GM12891 (cell line): ENCODE data around the gene AUH.
"Not testable (repeated sequence)": the region's sequence is repeated elsewhere in the genome, so short reads cannot be mapped to it uniquely, and the experiment has no call there.

Experiments used
- DNase-seq: peaks from one replicate; pipeline ENCODE4 v3.0.0; 2011; ENCODE audit warnings: low spot score; ENCODE audit not compliant: insufficient read length
- FAIRE-seq: peaks from 2 replicates; lab custom pipeline; 2011; peaks lifted over from hg19 to GRCh38; lab: Jason Lieb, UNC
- PAX5 ChIP-seq: IDR thresholded peaks from 2 replicates; pipeline ENCODE4 v1.6.1; 2011; ENCODE audit warnings: low read length, moderate library complexity, mild to moderate bottlenecking; ENCODE audit not compliant: insufficient read depth, severe bottlenecking
- POLR2A ChIP-seq: IDR thresholded peaks from 2 replicates; pipeline ENCODE4 v1.6.1; 2011; ENCODE audit warnings: low read depth, low read length, control low read depth
- POLR2AphosphoS5 ChIP-seq: IDR thresholded peaks from 2 replicates; pipeline ENCODE4 v1.6.1; 2011; ENCODE audit warnings: low read depth, low read length, control low read depth
- POU2F2 ChIP-seq: IDR thresholded peaks from 2 replicates; pipeline ENCODE4 v1.6.1; 2011; ENCODE audit warnings: low read depth, mild to moderate bottlenecking, control low read depth, low read length, moderate library complexity
- SPI1 ChIP-seq: IDR thresholded peaks from 2 replicates; pipeline ENCODE4 v1.6.1; 2011; ENCODE audit warnings: low read depth, low read length, control low read depth
- TAF1 ChIP-seq: IDR thresholded peaks from 2 replicates; pipeline ENCODE4 v1.6.1; 2011; ENCODE audit warnings: low read depth, low read length, control low read depth

AUH gene

GRCh38 chr9:91395553-91396471 is 34.1 kb upstream of the AUH start:
- DNase-seq (peak; percentile 12), FAIRE-seq (no peak)
- no peak for TF ChIP-seq POLR2A
- no peak for TF ChIP-seq POU2F2
- no peak for TF ChIP-seq POLR2AphosphoS5
- TF ChIP-seq SPI1: no peak
- no peak for TF ChIP-seq TAF1

- FAIRE-seq (no peak), DNase-seq (no peak)
- TF ChIP-seq SPI1 (no peak), PAX5 (no peak), POLR2AphosphoS5 (no peak), POU2F2 (no peak), POLR2A (no peak), TAF1 (no peak)
Measured at GRCh38 chr9:91395106-91395552, 33.4 kb upstream of the AUH start.

GRCh38 chr9:91393826-91394225 is 32.1 kb upstream of the AUH start:
- DNase-seq (no peak), FAIRE-seq (no peak)
- TF ChIP-seq POLR2AphosphoS5 (no peak), POLR2A (no peak), POU2F2 (no peak), PAX5 (no peak), SPI1 (no peak), TAF1 (no peak)

GRCh38 chr9:91392435-91392834 is 30.7 kb upstream of the AUH start:
- FAIRE-seq (no peak), DNase-seq (no peak)
- TF ChIP-seq SPI1 (no peak), POLR2A (no peak), TAF1 (no peak), POLR2AphosphoS5 (no peak), POU2F2 (no peak), PAX5 (no peak)

- no peak for FAIRE-seq
- DNase-seq: no peak
- TF ChIP-seq SPI1 (no peak), TAF1 (no peak)
Measured at GRCh38 chr9:91391818-91392217, 30.1 kb upstream of the AUH start.

GRCh38 chr9:91391412-91391811 is 29.7 kb upstream of the AUH start:
- no peak for TF ChIP-seq POLR2A
- TF ChIP-seq SPI1: no peak
- no peak for TF ChIP-seq POU2F2
- no peak for TF ChIP-seq TAF1
- TF ChIP-seq POLR2AphosphoS5: no peak
- TF ChIP-seq PAX5: no peak
- no peak for FAIRE-seq
- DNase-seq: no peak

- not testable (repeated sequence) for FAIRE-seq
Measured at GRCh38 chr9:91389686-91390085, 28.0 kb upstream of the AUH start.

GRCh38 chr9:91386765-91387164 is 25.0 kb upstream of the AUH start:
- no peak for TF ChIP-seq SPI1
- TF ChIP-seq PAX5: no peak
- no peak for TF ChIP-seq POLR2AphosphoS5
- no peak for TF ChIP-seq POLR2A
- TF ChIP-seq TAF1: no peak
- TF ChIP-seq POU2F2: no peak
- DNase-seq (no peak), FAIRE-seq (no peak)

More at GRCh38 chr9:91389686-91390085, 28.0 kb upstream of the AUH start:
- DNase-seq: not testable (repeated sequence)

GRCh38 chr9:91384954-91385353 is 23.2 kb upstream of the AUH start:
- TF ChIP-seq POLR2AphosphoS5 (no peak), POLR2A (no peak), PAX5 (no peak), POU2F2 (no peak), TAF1 (no peak), SPI1 (no peak)
- DNase-seq (no peak), FAIRE-seq (no peak)

GRCh38 chr9:91383577-91383976 is 21.9 kb upstream of the AUH start:
- DNase-seq (no peak), FAIRE-seq (no peak)
- TF ChIP-seq TAF1: no peak
- no peak for TF ChIP-seq POU2F2
- TF ChIP-seq PAX5: no peak
- no peak for TF ChIP-seq POLR2A
- TF ChIP-seq SPI1: no peak
- TF ChIP-seq POLR2AphosphoS5: no peak
